ENCODE data around the gene STARD13. TPM values are rescaled to one million over a fixed set of nuclear protein-coding genes. Genes with fewer than 3 reads are reported as not detected.

The STARD13 gene
- total and polyA plus RNA-seq, 4 donors, result 2.7 to 15.3 (median 5.7) TPM

DNA sequence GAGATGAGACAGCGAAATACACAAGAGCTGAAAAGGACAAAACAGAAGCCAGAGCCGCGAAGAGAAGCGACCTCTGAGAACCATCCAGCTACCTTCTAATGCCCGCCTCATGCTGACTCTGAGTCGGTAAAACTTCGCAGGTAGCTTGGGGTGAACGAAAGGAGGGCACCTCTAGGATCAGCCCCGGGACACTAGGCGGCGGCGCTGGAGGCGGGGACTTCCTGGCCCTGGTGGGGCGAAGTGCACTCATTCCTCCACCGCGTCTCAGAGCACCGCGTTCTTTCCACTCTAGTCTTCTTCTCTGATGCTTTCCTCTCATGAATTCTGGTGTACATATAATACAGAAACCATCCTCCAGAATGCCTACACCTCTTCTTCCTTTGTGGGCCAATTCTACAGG, 219.2 kb downstream of the STARD13 start (continued):
- TF ChIP-seq, protein P1, sequence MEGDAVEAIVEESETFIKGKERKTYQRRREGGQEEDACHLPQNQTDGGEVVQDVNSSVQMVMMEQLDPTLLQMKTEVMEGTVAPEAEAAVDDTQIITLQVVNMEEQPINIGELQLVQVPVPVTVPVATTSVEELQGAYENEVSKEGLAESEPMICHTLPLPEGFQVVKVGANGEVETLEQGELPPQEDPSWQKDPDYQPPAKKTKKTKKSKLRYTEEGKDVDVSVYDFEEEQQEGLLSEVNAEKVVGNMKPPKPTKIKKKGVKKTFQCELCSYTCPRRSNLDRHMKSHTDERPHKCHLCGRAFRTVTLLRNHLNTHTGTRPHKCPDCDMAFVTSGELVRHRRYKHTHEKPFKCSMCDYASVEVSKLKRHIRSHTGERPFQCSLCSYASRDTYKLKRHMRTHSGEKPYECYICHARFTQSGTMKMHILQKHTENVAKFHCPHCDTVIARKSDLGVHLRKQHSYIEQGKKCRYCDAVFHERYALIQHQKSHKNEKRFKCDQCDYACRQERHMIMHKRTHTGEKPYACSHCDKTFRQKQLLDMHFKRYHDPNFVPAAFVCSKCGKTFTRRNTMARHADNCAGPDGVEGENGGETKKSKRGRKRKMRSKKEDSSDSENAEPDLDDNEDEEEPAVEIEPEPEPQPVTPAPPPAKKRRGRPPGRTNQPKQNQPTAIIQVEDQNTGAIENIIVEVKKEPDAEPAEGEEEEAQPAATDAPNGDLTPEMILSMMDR (IDR thresholded peaks at IDR 0.05; ENCODE audit: low read depth, low read length, missing input control), result no peak
- no peak for TF ChIP-seq RXRA (IDR thresholded peaks at IDR 0.05)
- no peak for TF ChIP-seq TAF1 (conservative IDR thresholded peaks at IDR 0.05)
- TF ChIP-seq, protein P2, sequence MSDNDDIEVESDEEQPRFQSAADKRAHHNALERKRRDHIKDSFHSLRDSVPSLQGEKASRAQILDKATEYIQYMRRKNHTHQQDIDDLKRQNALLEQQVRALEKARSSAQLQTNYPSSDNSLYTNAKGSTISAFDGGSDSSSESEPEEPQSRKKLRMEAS (IDR thresholded peaks at IDR 0.05), result no peak
- TF ChIP-seq SP1 (IDR thresholded peaks at IDR 0.05), result no peak
- no peak for TF ChIP-seq YY1 (IDR thresholded peaks at IDR 0.05)

DNA sequence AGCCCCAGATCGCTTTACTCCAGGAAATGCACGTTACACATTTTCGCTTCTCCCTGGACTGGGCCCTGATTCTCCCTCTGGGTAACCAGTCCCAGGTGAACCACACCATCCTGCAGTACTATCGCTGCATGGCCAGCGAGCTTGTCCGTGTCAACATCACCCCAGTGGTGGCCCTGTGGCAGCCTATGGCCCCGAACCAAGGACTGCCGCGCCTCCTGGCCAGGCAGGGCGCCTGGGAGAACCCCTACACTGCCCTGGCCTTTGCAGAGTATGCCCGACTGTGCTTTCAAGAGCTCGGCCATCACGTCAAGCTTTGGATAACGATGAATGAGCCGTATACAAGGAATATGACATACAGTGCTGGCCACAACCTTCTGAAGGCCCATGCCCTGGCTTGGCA, 224.7 kb downstream of the STARD13 start:
- 94% methylated on average over 15 of the region's 15 CpGs for WGBS
- no peak overlapping the region for H3K27ac ChIP-seq (ENCODE audit: low read depth in 1 of 2, low read length in 2 of 2)
- no peaks in the 10 kb centered on the region for H3K36me3 ChIP-seq (ENCODE audit: control insufficient read depth in 4 of 4, insufficient read depth in 3 of 4, low read depth in 1 of 4, low read length in 3 of 4)
- H3K9me3 ChIP-seq (ENCODE audit: control insufficient read depth in 4 of 4, low read length in 3 of 4), result no peaks in the 10 kb centered on the region
- no peak for DNase-seq (ENCODE audit: low spot score)
- no peak overlapping the region for H3K4me3 ChIP-seq (ENCODE audit: low read depth in 1 of 3, low read length in 3 of 3)
- H3K27me3 ChIP-seq (ENCODE audit: control insufficient read depth in 4 of 4, insufficient read depth in 4 of 4, low read length in 3 of 4), result no peaks in the 10 kb centered on the region
- no peak overlapping the region for H3K9ac ChIP-seq (ENCODE audit: low read depth in 1 of 2, low read length in 2 of 2)
- no peaks in the 10 kb centered on the region for H3K4me1 ChIP-seq (ENCODE audit: control insufficient read depth in 4 of 4, insufficient read depth in 4 of 4, low read length in 3 of 4)
- TF ChIP-seq, protein P3, sequence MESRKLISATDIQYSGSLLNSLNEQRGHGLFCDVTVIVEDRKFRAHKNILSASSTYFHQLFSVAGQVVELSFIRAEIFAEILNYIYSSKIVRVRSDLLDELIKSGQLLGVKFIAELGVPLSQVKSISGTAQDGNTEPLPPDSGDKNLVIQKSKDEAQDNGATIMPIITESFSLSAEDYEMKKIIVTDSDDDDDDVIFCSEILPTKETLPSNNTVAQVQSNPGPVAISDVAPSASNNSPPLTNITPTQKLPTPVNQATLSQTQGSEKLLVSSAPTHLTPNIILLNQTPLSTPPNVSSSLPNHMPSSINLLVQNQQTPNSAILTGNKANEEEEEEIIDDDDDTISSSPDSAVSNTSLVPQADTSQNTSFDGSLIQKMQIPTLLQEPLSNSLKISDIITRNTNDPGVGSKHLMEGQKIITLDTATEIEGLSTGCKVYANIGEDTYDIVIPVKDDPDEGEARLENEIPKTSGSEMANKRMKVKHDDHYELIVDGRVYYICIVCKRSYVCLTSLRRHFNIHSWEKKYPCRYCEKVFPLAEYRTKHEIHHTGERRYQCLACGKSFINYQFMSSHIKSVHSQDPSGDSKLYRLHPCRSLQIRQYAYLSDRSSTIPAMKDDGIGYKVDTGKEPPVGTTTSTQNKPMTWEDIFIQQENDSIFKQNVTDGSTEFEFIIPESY (IDR thresholded peaks at IDR 0.05), result no peak
- no peak for TF ChIP-seq FOXA1 (IDR thresholded peaks at IDR 0.05)
- TF ChIP-seq, protein P2 (IDR thresholded peaks at IDR 0.05), result no peak
- no peak for TF ChIP-seq RXRA (IDR thresholded peaks at IDR 0.05)
- TF ChIP-seq, protein P4, sequence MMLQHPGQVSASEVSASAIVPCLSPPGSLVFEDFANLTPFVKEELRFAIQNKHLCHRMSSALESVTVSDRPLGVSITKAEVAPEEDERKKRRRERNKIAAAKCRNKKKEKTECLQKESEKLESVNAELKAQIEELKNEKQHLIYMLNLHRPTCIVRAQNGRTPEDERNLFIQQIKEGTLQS (IDR thresholded peaks at IDR 0.05), result no peak
- no peak for TF ChIP-seq RAD21 (IDR thresholded peaks at IDR 0.05)
- TF ChIP-seq GABPA (IDR thresholded peaks at IDR 0.05 in 1 of 2, conservative IDR thresholded peaks at IDR 0.05 in 1 of 2), result no peak
- no peak for TF ChIP-seq SP1 (IDR thresholded peaks at IDR 0.05)
- no peak for TF ChIP-seq JUND (IDR thresholded peaks at IDR 0.05)
- TF ChIP-seq HNF4G (IDR thresholded peaks at IDR 0.05), result no peak
- no peak for TF ChIP-seq FOXA2 (IDR thresholded peaks at IDR 0.05)

DNA sequence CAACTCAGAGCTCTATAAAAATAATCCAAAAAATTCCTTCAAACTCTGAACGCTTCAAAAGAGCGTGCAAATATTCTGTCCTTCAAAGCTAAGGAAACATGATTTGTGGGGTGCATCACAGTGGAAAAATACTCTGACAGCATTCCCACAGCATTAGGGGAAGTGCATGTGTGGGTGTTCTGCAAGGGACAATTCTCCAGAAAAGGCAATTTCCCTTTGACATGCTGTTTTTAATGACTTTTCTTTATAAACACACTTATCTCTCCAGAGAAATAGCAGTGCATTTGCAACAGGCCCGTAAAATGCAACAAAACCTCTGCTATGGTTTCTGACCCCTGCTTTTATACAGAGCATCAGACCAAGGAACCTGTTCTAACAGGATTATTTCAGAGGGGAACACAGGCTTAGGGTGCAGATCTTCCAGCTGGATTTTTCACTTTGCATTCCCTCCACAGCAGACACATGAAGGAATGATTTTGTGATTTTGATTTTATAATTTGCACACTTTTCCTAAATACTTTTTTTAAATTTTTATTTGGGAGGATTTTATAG, 226.7 kb downstream of the STARD13 start:
- Histone ChIP-seq H3K9ac (ENCODE audit: low read depth in 1 of 2, low read length in 2 of 2) (no peak overlapping the region), H3K9me3 (ENCODE audit: control insufficient read depth in 4 of 4, low read length in 3 of 4) (peaks cover 0 to 4% (median 0%) of the 10 kb centered on the region in 4 donors), H3K4me3 (ENCODE audit: low read depth in 1 of 3, low read length in 3 of 3) (no peak overlapping the region), H3K4me1 (ENCODE audit: control insufficient read depth in 4 of 4, insufficient read depth in 4 of 4, low read length in 3 of 4) (peaks cover 0 to 3% (median 0%) of the 10 kb centered on the region in 4 donors), H3K27ac (ENCODE audit: low read depth in 1 of 2, low read length in 2 of 2) (no peak overlapping the region), H3K27me3 (ENCODE audit: control insufficient read depth in 4 of 4, insufficient read depth in 4 of 4, low read length in 3 of 4) (peaks cover 0 to 4% (median 0%) of the 10 kb centered on the region in 4 donors), H3K36me3 (ENCODE audit: control insufficient read depth in 4 of 4, insufficient read depth in 3 of 4, low read depth in 1 of 4, low read length in 3 of 4) (no peaks in the 10 kb centered on the region)
- DNase-seq (ENCODE audit: low spot score), result no peak
- TF ChIP-seq RXRA (IDR thresholded peaks at IDR 0.05) (peak; percentile 30 to 32), NR2F2 (IDR thresholded peaks at IDR 0.05) (peak; percentile 34), SP1 (IDR thresholded peaks at IDR 0.05) (peak; percentile 37), RAD21 (IDR thresholded peaks at IDR 0.05) (peak in 1 of 2 donors; percentile 11), YY1 (IDR thresholded peaks at IDR 0.05) (no peak)
- WGBS, result 88% methylated on average over 3 of the region's 3 CpGs

All from liver (tissue), 9 donors.